ENCODE data around the gene UGGT1.
"Not testable (repeated sequence)": the region's sequence is repeated elsewhere in the genome, so short reads cannot be mapped to it uniquely, and the experiment has no call there.

UGGT1 gene

DNA sequence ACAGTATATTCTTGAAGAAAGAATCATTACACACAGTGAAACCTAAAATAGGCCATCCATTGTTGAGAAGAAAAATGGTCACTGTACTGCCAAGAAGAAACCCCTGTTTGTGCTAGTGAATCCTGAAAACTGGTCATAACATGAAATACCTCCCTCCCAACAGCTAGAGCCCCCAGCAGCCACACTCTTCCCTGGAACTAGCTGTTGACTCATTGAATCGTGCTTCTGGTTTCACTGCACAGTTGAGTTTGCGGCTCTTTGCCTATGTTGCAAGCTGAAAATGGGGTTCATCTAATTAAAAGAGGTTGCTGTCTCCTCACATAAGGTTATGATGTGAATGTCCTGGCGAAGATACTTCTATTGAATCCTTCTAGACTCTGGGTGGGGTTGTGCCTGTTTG lies 86.3 kb downstream of the UGGT1 start:
- no peak for DNase-seq

DNA sequence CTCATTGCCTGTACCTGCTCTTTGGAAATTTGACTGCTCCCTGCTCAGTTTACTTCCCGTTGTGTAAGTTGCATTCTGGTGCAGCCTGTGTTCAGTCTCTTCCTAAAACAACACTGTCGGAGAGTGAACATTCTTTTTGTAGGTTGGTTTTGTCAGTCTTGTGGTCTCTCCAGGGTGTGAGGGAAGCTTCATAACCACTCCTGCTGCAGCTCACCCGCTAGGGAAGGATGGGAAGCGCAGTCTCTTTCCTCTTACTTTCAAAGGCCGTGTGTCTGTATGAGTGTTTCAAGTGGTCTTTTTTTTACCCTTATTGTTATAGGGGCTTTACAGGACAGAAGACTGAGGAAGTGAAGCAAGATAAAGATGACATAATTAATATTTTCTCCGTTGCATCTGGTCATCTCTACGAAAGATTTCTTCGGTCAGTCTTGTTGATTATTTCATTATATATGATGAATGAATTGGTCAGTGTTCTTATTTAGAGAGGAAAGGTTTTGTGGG lies 87.2 kb downstream of the UGGT1 start:
- DNase-seq: no peak

- peak; percentile 64 for DNase-seq
Measured at GRCh38 chr2:128178650-128179460, 87.9 kb downstream of the UGGT1 start.

GRCh38 chr2:128179461-128179755 lies 88.4 kb downstream of the UGGT1 start:
- no peak for DNase-seq

- DNase-seq: no peak
Measured at GRCh38 chr2:128180031-128180430, 89.0 kb downstream of the UGGT1 start.

GRCh38 chr2:128185576-128185975 lies 94.6 kb downstream of the UGGT1 start:
- DNase-seq: no peak

- no peak for DNase-seq
Measured at GRCh38 chr2:128187032-128187654, 96.1 kb downstream of the UGGT1 start.

DNA sequence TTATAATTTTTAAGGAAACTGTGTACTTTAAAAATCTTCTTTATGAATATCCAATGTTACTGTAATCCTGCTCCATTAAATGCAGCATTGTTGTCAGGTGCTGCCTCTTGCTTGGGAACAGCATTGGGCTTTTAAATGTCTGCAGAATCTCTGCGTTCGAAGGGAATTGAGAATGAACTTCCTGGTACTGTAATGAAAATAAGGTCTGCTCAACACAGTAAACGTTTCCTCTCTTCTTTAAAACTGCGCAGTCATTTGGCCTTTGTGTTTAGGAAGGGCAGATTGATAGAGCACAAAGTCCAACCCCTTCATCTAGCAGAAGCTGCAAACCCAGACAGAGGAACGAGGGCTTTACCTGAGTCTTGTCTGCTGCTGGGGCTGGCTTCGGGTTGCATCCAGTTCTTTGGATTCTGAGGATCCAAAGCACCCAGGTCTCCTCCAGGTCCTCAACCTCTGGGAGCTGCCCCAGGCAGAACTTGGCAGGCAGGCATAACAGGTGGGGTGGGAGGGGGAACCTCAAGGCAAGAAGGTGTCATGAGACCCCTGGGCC lies 104.5 kb downstream of the UGGT1 start:
- no peak for DNase-seq

DNA sequence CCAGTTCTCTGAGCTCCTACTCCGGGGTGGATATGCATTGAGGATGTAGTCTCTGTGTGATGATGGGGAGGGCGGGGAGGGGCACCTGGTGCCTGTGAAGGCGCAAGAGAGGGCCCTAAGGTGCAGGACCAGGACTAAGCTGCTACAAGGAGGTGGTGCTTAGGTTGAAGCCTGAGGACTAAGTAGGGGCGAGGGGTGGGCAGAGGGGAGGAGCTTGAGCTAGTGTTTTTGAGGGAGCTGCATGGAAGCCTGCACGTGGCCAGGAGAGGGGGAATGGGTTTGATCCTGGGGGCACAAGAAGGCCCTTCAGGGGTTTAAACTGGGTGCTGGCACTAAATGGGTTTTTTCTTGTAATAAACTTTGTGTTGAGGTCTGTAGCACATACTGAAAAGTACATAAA lies 105.0 kb downstream of the UGGT1 start:
- peak; percentile 17 for DNase-seq

- DNase-seq: no peak
Measured at GRCh38 chr2:128196471-128196931, 105.5 kb downstream of the UGGT1 start.

- DNase-seq: no peak
Measured at GRCh38 chr2:128197059-128197458, 106.1 kb downstream of the UGGT1 start.

DNA sequence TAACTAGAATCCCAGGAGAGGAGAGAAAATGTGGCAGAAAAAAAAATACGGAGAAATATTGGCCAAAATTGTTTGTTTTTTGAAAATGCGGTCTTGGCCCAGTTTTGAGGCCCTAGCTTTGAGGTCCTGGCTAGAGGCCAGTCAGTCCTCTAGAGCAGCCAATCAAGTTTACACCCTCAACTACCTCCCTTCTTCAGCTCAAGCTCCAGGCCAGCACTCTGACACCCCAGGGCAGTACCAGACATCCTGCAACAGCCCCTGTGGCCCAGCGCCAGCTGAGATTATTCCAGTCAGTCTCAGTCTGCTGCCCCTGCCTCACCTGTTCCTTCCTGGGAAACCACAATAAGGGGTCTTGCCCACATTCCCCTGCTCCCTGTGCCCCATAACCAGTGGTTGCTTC lies 107.7 kb downstream of the UGGT1 start:
- peak; percentile 26 for DNase-seq

GRCh38 chr2:128199141-128199540 lies 108.1 kb downstream of the UGGT1 start:
- no peak for DNase-seq

DNA sequence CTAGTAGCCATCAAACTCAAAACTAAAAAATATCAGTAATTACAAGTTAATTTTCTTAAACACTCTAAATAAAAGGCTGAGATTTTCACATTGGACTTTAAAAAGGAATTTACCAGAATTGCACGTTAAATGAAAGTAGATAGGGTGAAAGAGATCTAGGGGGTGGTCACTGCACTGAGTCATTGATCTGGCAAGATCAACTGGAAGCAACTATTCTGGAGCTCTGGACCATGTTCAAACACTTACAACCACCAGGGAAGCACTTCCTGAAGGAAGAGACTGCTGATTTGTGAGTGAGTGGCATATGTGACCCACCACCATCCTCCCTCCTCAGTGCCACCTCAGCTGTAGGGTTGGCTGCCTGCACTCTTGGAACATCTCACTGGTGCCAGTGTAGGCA lies 111.8 kb downstream of the UGGT1 start:
- no peak for DNase-seq

DNA sequence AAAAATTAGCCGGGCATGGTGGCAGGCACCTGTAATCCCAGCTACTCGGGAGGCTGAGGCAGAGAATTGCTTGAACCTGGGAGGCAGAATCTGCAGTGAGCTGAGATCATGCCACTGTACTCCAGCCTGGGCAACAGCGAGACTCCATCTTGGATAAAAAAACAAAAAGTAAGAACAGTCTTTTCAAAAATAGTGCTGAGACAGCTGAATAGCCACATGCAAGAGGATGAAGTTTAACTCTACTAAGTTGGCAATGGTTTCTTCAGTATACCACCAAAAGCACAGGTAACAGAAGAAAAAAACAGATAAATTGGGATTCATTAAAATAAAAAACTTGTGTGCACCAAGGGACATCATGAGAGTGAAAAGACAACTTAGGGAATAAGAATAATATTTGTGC lies 115.2 kb downstream of the UGGT1 start:
- no peak for DNase-seq

DNA sequence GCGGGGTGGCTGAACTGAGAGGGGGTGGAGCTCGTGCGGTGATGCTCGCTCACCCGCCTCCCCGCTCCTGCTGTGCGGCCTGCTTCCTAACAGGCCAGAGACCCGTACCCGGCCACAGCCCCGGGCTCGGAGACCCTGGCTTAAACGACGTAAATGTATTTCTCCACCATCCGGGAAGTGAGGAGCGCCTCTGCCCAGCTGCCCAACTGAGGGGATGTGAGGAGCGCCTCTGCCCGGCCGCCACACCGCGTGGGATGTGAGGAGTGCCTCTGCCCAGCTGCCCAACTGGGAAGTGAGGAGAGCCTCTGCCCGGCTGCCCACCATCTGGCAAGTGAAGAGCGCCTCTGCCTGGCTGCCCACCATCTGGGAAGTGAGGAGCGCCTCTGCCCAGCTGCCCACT lies 117.0 kb downstream of the UGGT1 start:
- no peak for DNase-seq

GRCh38 chr2:128208631-128209324 lies 117.8 kb downstream of the UGGT1 start:
- DNase-seq: not testable (repeated sequence)

- DNase-seq: no peak
Measured at GRCh38 chr2:128214251-128214650, 123.3 kb downstream of the UGGT1 start.

DNA sequence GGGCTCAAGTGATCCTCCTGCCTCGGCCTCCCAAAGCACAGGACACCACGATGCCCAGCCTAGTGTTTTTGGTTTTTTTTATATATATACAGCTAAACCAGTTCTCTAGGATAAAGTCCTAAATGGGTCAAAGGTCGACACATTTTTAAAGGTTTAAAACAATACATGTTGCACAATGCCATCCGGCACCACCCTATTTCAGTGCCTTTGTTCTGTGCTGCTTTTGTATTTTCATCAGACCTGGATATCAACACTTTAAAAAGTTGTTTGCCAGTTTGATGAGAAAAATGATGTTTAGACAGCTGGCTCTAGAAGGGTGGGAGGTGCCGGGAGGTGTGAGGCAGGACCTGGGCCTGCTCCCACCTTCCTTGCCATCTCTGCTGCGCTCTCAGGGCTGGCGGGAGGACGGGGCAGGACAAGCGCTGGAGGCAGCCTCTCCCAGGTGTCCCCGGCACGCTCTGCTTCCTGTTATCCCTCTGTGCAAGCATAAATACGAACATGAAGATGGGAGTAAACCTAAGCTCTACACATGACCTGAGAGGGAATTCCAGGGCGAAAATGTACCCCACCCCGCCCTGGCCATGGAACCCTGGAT lies 124.0 kb downstream of the UGGT1 start:
- DNase-seq: no peak

DNA sequence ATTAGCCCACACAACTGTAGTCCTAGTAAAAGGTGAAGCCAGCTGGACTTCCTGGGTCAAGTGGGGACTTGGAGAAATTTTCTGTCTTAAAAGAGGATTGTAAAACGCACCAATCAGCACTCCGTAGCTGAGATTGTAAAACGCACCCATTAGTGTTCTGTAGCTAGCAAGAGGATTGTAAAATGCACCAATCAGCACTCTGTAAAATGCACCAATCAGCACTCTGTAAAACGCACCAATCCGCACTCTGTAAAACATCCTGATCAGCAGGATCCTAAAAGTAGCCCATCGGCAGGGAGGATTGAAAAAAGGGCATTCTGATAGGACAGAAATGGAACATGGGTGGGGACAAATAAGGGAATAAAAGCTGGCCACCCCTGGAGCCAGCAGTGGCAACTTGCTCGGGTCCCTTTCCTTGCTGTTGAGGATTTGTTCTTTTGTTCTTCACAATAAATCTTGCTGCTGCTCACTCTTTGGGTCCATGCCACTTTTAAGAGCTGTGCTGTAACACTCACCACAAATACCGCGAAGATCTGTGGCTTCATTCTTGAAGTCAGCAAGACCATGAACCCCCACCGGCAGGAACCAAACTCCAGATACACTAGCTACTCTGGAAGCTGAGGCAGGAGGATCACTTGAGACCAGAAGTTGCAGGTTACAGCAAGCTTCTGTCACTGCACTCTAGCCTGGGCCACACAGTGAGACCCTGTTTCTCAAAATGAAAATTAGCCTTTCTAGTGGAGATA lies 125.1 kb downstream of the UGGT1 start:
- no peak for DNase-seq

GRCh38 chr2:128217671-128218070 lies 126.7 kb downstream of the UGGT1 start:
- DNase-seq: no peak

DNA sequence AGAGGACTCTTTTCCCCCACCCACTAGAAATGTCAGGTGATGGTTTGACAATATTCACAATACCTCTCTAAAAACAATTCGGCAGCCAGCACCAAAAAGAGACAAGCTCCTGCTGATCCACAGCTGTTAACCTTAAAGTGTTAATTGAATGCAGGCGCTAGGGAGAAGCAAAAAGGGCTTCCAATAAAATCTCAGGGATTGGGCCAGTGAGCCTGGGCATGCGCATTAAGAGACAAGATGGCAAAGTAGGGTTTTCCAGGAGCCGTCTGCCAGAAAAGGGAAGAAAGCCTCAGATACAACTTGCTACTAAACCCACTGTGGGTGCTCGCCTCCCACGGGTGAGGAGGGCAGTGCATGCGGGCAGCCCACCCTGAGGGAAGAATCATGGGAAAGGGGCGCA lies 128.9 kb downstream of the UGGT1 start:
- no peak for DNase-seq

DNA sequence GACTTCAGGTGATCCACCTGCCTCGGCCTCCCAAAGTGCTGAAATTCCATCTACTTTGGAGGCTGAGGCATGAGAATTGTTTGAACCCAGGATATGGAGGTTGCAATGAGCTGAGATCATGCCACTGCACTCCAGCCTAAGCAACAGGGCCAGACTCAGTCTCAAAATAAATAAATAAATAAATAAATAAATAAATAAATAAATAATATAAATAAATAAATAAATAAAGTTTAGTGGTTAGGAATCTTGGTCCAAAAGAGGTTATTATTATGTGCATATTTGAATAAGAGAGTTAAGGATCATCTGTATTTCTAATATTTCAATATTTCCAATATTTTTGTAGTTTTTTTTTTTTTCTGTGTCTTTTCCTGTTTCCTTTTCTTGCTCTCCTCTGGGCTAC lies 136.9 kb downstream of the UGGT1 start:
- DNase-seq: no peak

All from NCI-H82 (cell line).